B cell (primary cell): ENCODE measurements around the gene GIPC3. TPM values are rescaled to one million over a fixed set of nuclear protein-coding genes. Genes with fewer than 3 reads are reported as not detected.

ENCODE experiments used
- ATAC-seq: fragments of 200-7000 bp; cut with Tn5 transposase; one replicate; pipeline ENCODE4 v1.10.0; 2021; ENCODE audit warnings: low read depth, mild to moderate bottlenecking, moderate number of reproducible peaks, moderate library complexity
- CTCF ChIA-PET: fragments of 350-600 bp; sonication (Branson Sonifier 250); formaldehyde crosslinking; loops from one replicate; lab custom pipeline; 2021; ENCODE audit warnings: antibody characterized with exemption, inconsistent platforms; lab: Charles Lee
- POLR2A ChIA-PET: fragments of 350-600 bp; sonication (Branson Sonifier 250); formaldehyde crosslinking; loops from one replicate; lab custom pipeline; 2021; ENCODE audit warnings: antibody characterized with exemption; lab: Charles Lee
- DNase-seq: peaks from one replicate; pipeline ENCODE4 v3.0.0; 2013
- H2AFZ ChIP-seq: 2 replicates; pipeline ENCODE4 v1.6.1; 2012; ENCODE audit warnings: mild to moderate bottlenecking, low read depth, low read length; ENCODE audit not compliant: insufficient read depth, poor library complexity, severe bottlenecking
- H3K27ac ChIP-seq, 2 donors: 1 replicate in 1 of 2; 2 replicates in 1 of 2; pipeline ENCODE4 v1.5.1; 2012 to 2013; ENCODE audit warnings: low read length in 2 of 2, mild to moderate bottlenecking in 2 of 2, moderate library complexity in 1 of 2
- H3K27me3 ChIP-seq, 4 experiments: fragments of 200-600 bp in 1 of 4; sonication (generic) in 1 of 4; replicated peaks in 1 of 4; 1 replicate in 2 of 4; 2 replicates in 2 of 4; pipeline versions ENCODE4 v1.6.1 to v1.7.0; 2013 to 2016; ENCODE audit warnings: low read length in 3 of 4, mild to moderate bottlenecking in 2 of 4, mixed read lengths in 1 of 4, moderate library complexity in 1 of 4; ENCODE audit not compliant: insufficient read depth in 4 of 4, control insufficient read depth in 3 of 4; ENCODE audit errors: control extremely low read depth in 1 of 4
- H3K36me3 ChIP-seq, 2 experiments: replicated peaks in 1 of 2; 1 replicate in 1 of 2; 2 replicates in 1 of 2; pipeline versions ENCODE4 v1.6.1 to v1.7.1; 2013; ENCODE audit warnings: low read length in 1 of 2; ENCODE audit not compliant: insufficient read depth in 2 of 2, control insufficient read depth in 1 of 2; ENCODE audit errors: control extremely low read depth in 1 of 2, extremely low read depth in 1 of 2
- H3K4me1 ChIP-seq, 2 donors: fragments of 200-600 bp in 1 of 2; sonication (generic) in 1 of 2; 1 replicate in 1 of 2; 2 replicates in 1 of 2; pipeline versions ENCODE4 v1.5.1 to v1.6.1; 2013 to 2017; ENCODE audit warnings: low read length in 2 of 2; ENCODE audit not compliant: control insufficient read depth in 2 of 2, insufficient read depth in 2 of 2
- H3K4me2 ChIP-seq: replicated peaks from 2 replicates; pipeline ENCODE3; 2012; ENCODE audit warnings: mild to moderate bottlenecking, low read depth, low read length; ENCODE audit not compliant: poor library complexity, severe bottlenecking
- H3K4me3 ChIP-seq, 5 experiments: fragments of 200-600 bp in 1 of 5; sonication (generic) in 1 of 5; 1 replicate in 3 of 5; 2 replicates in 2 of 5; pipeline versions ENCODE4 v1.5.1 to v1.7.0; 2011 to 2016; ENCODE audit warnings: low read length in 4 of 5, mild to moderate bottlenecking in 4 of 5, low read depth in 2 of 5, control low read depth in 1 of 5, moderate library complexity in 1 of 5; ENCODE audit not compliant: insufficient read depth in 1 of 5; ENCODE audit errors: control extremely low read depth in 1 of 5, extremely low read depth in 1 of 5
- H3K79me2 ChIP-seq: fragments of 200-600 bp; sonication (generic); one replicate; pipeline ENCODE4 v1.6.0; 2016; ENCODE audit warnings: low read length; ENCODE audit not compliant: control insufficient read depth, insufficient read depth
- H3K9ac ChIP-seq: fragments of 200-600 bp; sonication (generic); 2 replicates; pipeline ENCODE4 v1.6.1; 2017; ENCODE audit warnings: mild to moderate bottlenecking, low read length, moderate library complexity
- H3K9me3 ChIP-seq, 3 donors: one replicate each; pipeline versions ENCODE4 v1.6.1 to v1.7.1; 2013; ENCODE audit warnings: low read length in 2 of 3; ENCODE audit not compliant: control insufficient read depth in 2 of 3, insufficient read depth in 1 of 3; ENCODE audit errors: control extremely low read depth in 1 of 3
- H4K20me1 ChIP-seq: 2 replicates; pipeline ENCODE4 v1.6.0; 2012; ENCODE audit warnings: mild to moderate bottlenecking, low read length; ENCODE audit not compliant: insufficient read depth, control insufficient read depth, poor library complexity, severe bottlenecking
- H3K27ac Mint-ChIP-seq: one replicate; pipeline ENCODE4 v1.8.0; 2021; ENCODE audit warnings: mixed read lengths
- H3K27me3 Mint-ChIP-seq: one replicate; pipeline ENCODE4 v1.8.0; 2021; ENCODE audit warnings: mixed read lengths
- H3K4me1 Mint-ChIP-seq: one replicate; pipeline ENCODE4 v1.8.0; 2021; ENCODE audit warnings: mixed read lengths
- H3K4me3 Mint-ChIP-seq: one replicate; pipeline ENCODE4 v1.8.0; 2021; ENCODE audit warnings: mixed read lengths
- H3K9me3 Mint-ChIP-seq: one replicate; pipeline ENCODE4 v1.8.0; 2022; ENCODE audit warnings: mixed read lengths; ENCODE audit not compliant: insufficient read depth
- CTCF ChIP-seq: fragments of 200-600 bp; IDR thresholded peaks from one replicate; pipeline ENCODE4 v1.8.0; 2022; ENCODE audit warnings: antibody characterized with exemption, mild to moderate bottlenecking
- EZH2 ChIP-seq: IDR thresholded peaks from 2 replicates; pipeline ENCODE4 v1.6.1; 2012; ENCODE audit warnings: borderline replicate concordance, low read depth, mild to moderate bottlenecking, moderate library complexity, low read length; ENCODE audit not compliant: insufficient read depth, poor library complexity, severe bottlenecking
- WGBS: methylation state at CpG from one replicate; pipeline ENCODE4 v1.1.5; 2013; ENCODE audit warnings: missing lambda C conversion rate; ENCODE audit not compliant: insufficient coverage; 5-methylcytosine and 5-hydroxymethylcytosine counted together
- intact Hi-C: fragments of 100-400 bp; cut with micrococcal nuclease; formaldehyde crosslinking; loops from one replicate; pipeline ENCODE4 v1.10.0; 2022
- polyA plus RNA-seq: library from polyadenylated mRNA; depleted of rRNA; stranded (reverse); fragments of >200 nt; gene quantifications from 2 replicates; pipeline ENCODE4 v1.2.3, GENCODE V29; 2012
- total RNA-seq, 2 donors: library from RNA; stranded (reverse); fragments of 120-200 nt in 1 of 2; gene quantifications; 1 replicate in 1 of 2; 2 replicates in 1 of 2; pipeline versions ENCODE4 v1.2.3 to v1.2.4, GENCODE V29; 2013 to 2022

GIPC3 gene
- total and polyA plus RNA-seq, 2 donors (not counting 1 experiment from before 2014, with no cell fraction given) = 0.47 to 0.48 TPM

DNA sequence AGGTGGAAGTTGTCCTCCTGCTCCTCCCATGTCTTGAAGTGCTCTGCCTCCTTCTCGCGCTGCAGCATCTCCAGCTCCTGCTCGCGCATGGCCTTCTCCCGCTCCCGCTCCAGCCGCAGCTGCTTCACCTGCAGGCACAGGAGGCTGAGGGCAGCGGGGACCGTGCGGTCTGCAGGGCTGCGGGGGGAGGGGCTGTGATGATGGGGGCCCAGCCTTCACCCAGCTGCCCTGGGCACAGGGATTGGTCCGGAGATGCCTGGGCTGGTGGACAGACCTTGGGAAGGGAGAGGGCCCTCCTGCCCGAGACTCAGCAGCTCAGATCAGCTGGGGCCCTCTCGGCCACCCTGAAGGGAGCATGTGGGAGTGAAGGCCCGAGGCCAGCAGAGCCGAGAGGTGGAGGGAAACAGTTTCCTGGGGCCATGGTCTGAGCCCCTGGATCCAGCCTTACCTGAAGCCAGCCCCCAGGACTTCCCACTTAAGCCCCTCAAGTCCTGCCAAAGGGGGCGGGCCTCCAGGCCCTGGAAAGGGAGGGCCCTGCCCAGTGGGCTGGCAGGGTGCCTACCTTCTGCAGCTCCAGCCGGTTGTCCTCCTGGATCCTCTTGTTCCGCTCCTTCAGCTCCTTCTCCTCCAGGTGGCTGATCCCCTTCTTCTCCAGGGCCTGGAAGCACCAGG is 35.0 kb downstream of the GIPC3 start:
- Histone ChIP-seq H4K20me1 (peaks cover 50% of the 10 kb centered on the region), H3K27me3 (no peaks in the 10 kb centered on the region), H3K4me1 (peaks cover 17 to 20% of the 10 kb centered on the region in 2 donors), H3K4me3 (no peak overlapping the region), H2AFZ (no peak overlapping the region), H3K36me3 (peaks cover 0 to 31% of the 10 kb centered on the region in 2 experiments), H3K9me3 (no peaks in the 10 kb centered on the region), H3K79me2 (peaks cover 43% of the 10 kb centered on the region), H3K9ac (no peak overlapping the region), H3K4me2 (no peak overlapping the region), H3K27ac (no peak overlapping the region)
- no peaks in the 10 kb centered on the region for H3K9me3 Mint-ChIP-seq
- WGBS = 94% methylated on average over 17 of the region's 19 CpGs
- no peak for DNase-seq
- peaks cover 25% of the 10 kb centered on the region for H3K4me1 Mint-ChIP-seq
- H3K27ac Mint-ChIP-seq = no peak overlapping the region
- ChIA-PET POLR2A (interaction anchor here (0.5 kb wide), 1 partner anchor 1795 kb away, joined by 7 read pairs; no protein-coding TSS in a partner anchor), CTCF (interaction anchor here (0.6 to 6.4 kb wide), 4 partner anchors 16 to 910 kb away, joined by 3 to 47 read pairs (median 4); no protein-coding TSS in a partner anchor)
- H3K27me3 Mint-ChIP-seq = no peaks in the 10 kb centered on the region
- H3K4me3 Mint-ChIP-seq = no peak overlapping the region
- no peak for ATAC-seq
- intact Hi-C loops = no loop called here
- no peak for TF ChIP-seq EZH2
- TF ChIP-seq CTCF = no peak
